Panc1 (cell line): ENCODE measurements around the gene MAP3K7. TPM values are rescaled to one million over a fixed set of nuclear protein-coding genes. Genes with fewer than 3 reads are reported as not detected.

Experiments
- ATAC-seq: fragments of 200-7000 bp; cut with Tn5 transposase; 2 replicates; pipeline ENCODE4 v1.9.1; 2020; ENCODE audit warnings: mild to moderate bottlenecking, moderate library complexity
- BruUV-seq: library from RNA; stranded (reverse); fragments of 400-500 nt; replicated peaks from 2 replicates; lab custom pipeline; 2021; lab: Mats Ljungman, UMichigan
- CTCF ChIA-PET: fragments of 300-600 bp; sonication (Branson Sonifier 250); formaldehyde crosslinking; loops from one replicate; lab custom pipeline; 2022; ENCODE audit warnings: antibody characterized with exemption; lab: Charles Lee
- POLR2A ChIA-PET: fragments of 300-600 bp; sonication (Branson Sonifier 250); formaldehyde crosslinking; loops from one replicate; lab custom pipeline; 2022; ENCODE audit warnings: antibody characterized with exemption; lab: Charles Lee
- DNase-seq: peaks from one replicate; pipeline ENCODE4 v3.0.0-alpha.2; 2010; ENCODE audit warnings: low read depth, low spot score
- H3K27ac ChIP-seq: 2 replicates; pipeline ENCODE4 v1.5.1; 2011; ENCODE audit warnings: mild to moderate bottlenecking, low read length, inconsistent platforms
- H3K27me3 ChIP-seq: fragments of 200-500 bp; sonication (Bioruptor generic); 2 replicates; pipeline ENCODE4 v1.6.0; 2014; ENCODE audit warnings: low read length, inconsistent platforms; ENCODE audit not compliant: control insufficient read depth, insufficient read depth
- H3K36me3 ChIP-seq: fragments of 200-500 bp; sonication (Bioruptor generic); 2 replicates; pipeline ENCODE4 v1.5.1; 2014; ENCODE audit warnings: inconsistent platforms, mild to moderate bottlenecking, low read length, moderate library complexity; ENCODE audit not compliant: control insufficient read depth, insufficient read depth
- H3K4me1 ChIP-seq: 2 replicates; pipeline ENCODE4 v1.5.1; 2011; ENCODE audit warnings: inconsistent platforms, mild to moderate bottlenecking, low read length, moderate library complexity; ENCODE audit not compliant: control insufficient read depth, insufficient read depth
- H3K4me3 ChIP-seq, 2 experiments: 2 replicates each; pipeline ENCODE4 v1.5.1; 2011 to 2012; ENCODE audit warnings: low read depth in 2 of 2, low read length in 2 of 2, mild to moderate bottlenecking in 2 of 2, inconsistent platforms in 1 of 2, moderate library complexity in 1 of 2
- H3K9me3 ChIP-seq: fragments of 200-500 bp; sonication (Bioruptor generic); 2 replicates; pipeline ENCODE4 v1.5.1; 2014; ENCODE audit warnings: low read depth, mild to moderate bottlenecking, inconsistent platforms, low read length, moderate library complexity; ENCODE audit not compliant: control insufficient read depth, insufficient read depth
- POLR2AphosphoS5 ChIP-seq: IDR thresholded peaks from 2 replicates; pipeline ENCODE4 v1.6.1; 2012; ENCODE audit warnings: mild to moderate bottlenecking, low read depth, low read length, moderate library complexity
- SIN3A ChIP-seq: IDR thresholded peaks from 2 replicates; pipeline ENCODE4 v1.6.1; 2012; ENCODE audit warnings: low read depth, mild to moderate bottlenecking, low read length, moderate library complexity, borderline replicate concordance; ENCODE audit not compliant: insufficient read depth
- TCF7L2 ChIP-seq: IDR thresholded peaks from 2 replicates; pipeline ENCODE4 v1.6.1; 2011; ENCODE audit warnings: mild to moderate bottlenecking, low read depth, low read length, inconsistent platforms
- in situ Hi-C: cut with HindIII; loops from 2 replicates; pipeline ENCODE4 v1.10.0; 2016; ENCODE audit warnings: low sequenced_read_pairs, low pct_unique_long_range_greater_than_20kb
- intact Hi-C: fragments of 100-400 bp; cut with micrococcal nuclease; formaldehyde crosslinking; loops from one replicate; pipeline ENCODE4 v1.10.0; 2022; ENCODE audit not compliant: unreplicated experiment
- total RNA-seq: library from RNA; stranded (reverse); gene quantifications from one replicate; pipeline ENCODE4 v1.2.1, GENCODE V29; 2021; ENCODE audit not compliant: unreplicated experiment
- TF ChIP-seq, protein P1 (sequence below), 2 experiments: IDR thresholded peaks; 2 replicates each; pipeline ENCODE4 v1.6.1; 2011 to 2012; ENCODE audit warnings: low read depth in 2 of 2, control low read depth in 1 of 2, low read length in 1 of 2, mild to moderate bottlenecking in 1 of 2, moderate library complexity in 1 of 2; ENCODE audit not compliant: insufficient read depth in 1 of 2
- TF ChIP-seq, protein P2 (sequence below): fragments of 450-650 bp; IDR thresholded peaks from 2 replicates; pipeline ENCODE4 v1.5.1; 2017; ENCODE audit warnings: mild to moderate bottlenecking

MAP3K7 gene
- total RNA-seq, 1 experiment from 2014 or later: 33.1 TPM

DNA sequence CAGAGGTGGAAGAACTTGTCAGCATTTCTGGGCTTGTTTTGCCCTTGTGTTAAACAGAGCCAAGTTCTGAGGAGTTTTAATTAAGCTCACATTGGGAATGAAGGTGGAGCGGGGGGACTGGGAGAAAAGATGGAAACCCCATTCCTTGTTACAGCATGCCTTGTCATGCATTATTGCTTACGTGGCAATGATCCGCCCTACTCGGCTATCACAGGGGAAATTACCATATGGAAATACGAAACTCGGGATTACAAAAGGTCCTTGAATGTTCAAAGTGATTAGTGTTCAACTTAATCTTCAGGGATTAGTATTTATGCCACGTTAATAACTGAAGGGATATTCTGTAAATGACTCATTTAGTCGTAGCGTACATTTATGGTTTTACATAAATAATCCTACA lies 86.4 kb downstream of the MAP3K7 start:
- CTCF ChIA-PET: no interaction called here
- no peak for ATAC-seq
- BruUV-seq: no TSS peak

DNA sequence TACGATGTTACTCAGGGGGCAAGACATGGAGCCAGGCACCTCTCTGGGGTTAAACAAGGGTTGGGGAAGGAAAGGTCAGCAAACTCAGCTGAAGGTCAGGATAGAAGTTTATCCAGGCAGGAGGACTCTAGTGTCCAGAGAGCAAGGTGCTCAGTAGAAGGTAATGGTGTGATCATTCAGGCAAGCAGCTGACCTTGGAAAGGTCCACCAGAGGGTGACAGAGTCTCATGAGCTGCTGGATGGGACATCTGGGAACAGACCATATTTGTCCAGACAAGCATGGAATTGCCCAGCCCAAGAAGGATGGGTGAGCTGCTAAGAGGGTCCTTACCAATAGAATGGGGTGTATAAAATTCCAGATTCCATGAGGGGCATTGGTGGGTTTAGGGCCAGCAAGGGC lies 89.5 kb downstream of the MAP3K7 start:
- ATAC-seq: no peak
- no TSS peak for BruUV-seq

More for the DNA sequence above, 86.4 kb downstream of the MAP3K7 start:
- intact Hi-C loops (no loop called here), in situ Hi-C loops (no loop called here)
- no peak overlapping the region for H3K4me3 ChIP-seq
- no peak for TF ChIP-seq TCF7L2
- TF ChIP-seq POLR2AphosphoS5: no peak
- TF ChIP-seq, protein P1, sequence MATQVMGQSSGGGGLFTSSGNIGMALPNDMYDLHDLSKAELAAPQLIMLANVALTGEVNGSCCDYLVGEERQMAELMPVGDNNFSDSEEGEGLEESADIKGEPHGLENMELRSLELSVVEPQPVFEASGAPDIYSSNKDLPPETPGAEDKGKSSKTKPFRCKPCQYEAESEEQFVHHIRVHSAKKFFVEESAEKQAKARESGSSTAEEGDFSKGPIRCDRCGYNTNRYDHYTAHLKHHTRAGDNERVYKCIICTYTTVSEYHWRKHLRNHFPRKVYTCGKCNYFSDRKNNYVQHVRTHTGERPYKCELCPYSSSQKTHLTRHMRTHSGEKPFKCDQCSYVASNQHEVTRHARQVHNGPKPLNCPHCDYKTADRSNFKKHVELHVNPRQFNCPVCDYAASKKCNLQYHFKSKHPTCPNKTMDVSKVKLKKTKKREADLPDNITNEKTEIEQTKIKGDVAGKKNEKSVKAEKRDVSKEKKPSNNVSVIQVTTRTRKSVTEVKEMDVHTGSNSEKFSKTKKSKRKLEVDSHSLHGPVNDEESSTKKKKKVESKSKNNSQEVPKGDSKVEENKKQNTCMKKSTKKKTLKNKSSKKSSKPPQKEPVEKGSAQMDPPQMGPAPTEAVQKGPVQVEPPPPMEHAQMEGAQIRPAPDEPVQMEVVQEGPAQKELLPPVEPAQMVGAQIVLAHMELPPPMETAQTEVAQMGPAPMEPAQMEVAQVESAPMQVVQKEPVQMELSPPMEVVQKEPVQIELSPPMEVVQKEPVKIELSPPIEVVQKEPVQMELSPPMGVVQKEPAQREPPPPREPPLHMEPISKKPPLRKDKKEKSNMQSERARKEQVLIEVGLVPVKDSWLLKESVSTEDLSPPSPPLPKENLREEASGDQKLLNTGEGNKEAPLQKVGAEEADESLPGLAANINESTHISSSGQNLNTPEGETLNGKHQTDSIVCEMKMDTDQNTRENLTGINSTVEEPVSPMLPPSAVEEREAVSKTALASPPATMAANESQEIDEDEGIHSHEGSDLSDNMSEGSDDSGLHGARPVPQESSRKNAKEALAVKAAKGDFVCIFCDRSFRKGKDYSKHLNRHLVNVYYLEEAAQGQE (IDR thresholded peaks at IDR 0.05; ENCODE audit: insufficient read depth in 1 of 2, low read depth in 2 of 2, low read length in 1 of 2): no peak
- TF ChIP-seq, protein P2, sequence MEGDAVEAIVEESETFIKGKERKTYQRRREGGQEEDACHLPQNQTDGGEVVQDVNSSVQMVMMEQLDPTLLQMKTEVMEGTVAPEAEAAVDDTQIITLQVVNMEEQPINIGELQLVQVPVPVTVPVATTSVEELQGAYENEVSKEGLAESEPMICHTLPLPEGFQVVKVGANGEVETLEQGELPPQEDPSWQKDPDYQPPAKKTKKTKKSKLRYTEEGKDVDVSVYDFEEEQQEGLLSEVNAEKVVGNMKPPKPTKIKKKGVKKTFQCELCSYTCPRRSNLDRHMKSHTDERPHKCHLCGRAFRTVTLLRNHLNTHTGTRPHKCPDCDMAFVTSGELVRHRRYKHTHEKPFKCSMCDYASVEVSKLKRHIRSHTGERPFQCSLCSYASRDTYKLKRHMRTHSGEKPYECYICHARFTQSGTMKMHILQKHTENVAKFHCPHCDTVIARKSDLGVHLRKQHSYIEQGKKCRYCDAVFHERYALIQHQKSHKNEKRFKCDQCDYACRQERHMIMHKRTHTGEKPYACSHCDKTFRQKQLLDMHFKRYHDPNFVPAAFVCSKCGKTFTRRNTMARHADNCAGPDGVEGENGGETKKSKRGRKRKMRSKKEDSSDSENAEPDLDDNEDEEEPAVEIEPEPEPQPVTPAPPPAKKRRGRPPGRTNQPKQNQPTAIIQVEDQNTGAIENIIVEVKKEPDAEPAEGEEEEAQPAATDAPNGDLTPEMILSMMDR: no peak
- TF ChIP-seq SIN3A: no peak
- H3K36me3 ChIP-seq: no peaks in the 10 kb centered on the region
- H3K9me3 ChIP-seq: no peaks in the 10 kb centered on the region
- no peak overlapping the region for H3K27ac ChIP-seq
- no peaks in the 10 kb centered on the region for H3K4me1 ChIP-seq
- POLR2A ChIA-PET: no interaction called here
- H3K27me3 ChIP-seq: no peaks in the 10 kb centered on the region
- DNase-seq: no peak

More for the DNA sequence above, 89.5 kb downstream of the MAP3K7 start:
- TF ChIP-seq, protein P2: peak; percentile 48
- no peak for TF ChIP-seq TCF7L2
- Histone ChIP-seq H3K27ac (no peak overlapping the region), H3K4me3 (no peak overlapping the region), H3K4me1 (no peaks in the 10 kb centered on the region), H3K9me3 (no peaks in the 10 kb centered on the region), H3K27me3 (no peaks in the 10 kb centered on the region), H3K36me3 (no peaks in the 10 kb centered on the region)
- DNase-seq: no peak
- in situ Hi-C loops: no loop called here
- intact Hi-C loops: no loop called here
- ChIA-PET POLR2A (no interaction called here), CTCF (interaction anchor here (0.9 kb wide), 1 partner anchor 62 kb away, joined by 3 read pairs; no protein-coding TSS in a partner anchor)
